Measurements from ENCODE around the gene TLR5.

TLR5 gene

DNA sequence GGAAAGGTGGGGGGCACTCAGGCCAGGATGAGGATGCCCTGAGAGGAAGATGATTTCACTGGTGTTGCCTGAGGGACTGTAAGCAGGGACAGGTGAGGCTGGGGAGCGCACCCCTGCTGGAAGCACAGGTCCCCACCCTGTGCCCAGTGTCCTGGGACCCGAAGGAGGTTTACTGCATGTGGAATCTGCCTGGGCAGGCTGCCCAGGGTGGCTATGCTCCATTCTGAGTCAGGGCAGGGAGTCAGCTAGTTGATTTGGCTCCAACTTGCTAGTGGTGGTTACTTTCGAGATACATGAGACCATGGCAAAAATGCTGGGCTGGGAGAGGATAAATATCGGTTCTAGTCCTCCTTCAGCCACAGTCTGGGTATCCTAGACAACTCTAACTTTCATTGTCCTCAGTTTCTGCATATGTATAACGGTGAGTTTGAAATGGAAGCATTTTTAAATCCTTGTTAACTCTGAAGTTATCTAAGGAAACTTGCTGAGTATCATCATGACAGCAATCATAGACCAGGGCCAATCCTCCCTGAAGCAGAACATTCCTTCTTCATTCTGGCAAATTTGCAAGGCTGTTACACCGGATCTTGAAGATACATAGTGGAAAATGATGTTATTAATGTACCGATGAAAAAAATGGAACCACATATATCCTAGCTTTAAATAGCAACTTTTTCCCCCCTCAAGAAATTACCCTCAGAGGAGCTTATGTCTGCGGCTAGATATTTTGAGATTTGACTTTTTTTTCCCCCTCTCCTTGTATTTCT, 7.7 kb downstream of the TLR5 start:
- no peak overlapping the region for H3K27ac Mint-ChIP-seq
- peaks cover 61% of the 10 kb centered on the region for H3K27me3 Mint-ChIP-seq
- no peaks in the 10 kb centered on the region for H3K9me3 Mint-ChIP-seq
- no peaks in the 10 kb centered on the region for H3K36me3 Mint-ChIP-seq
- ATAC-seq = no peak
- H3K4me1 Mint-ChIP-seq = peaks cover 9% of the 10 kb centered on the region
- H3K4me3 Mint-ChIP-seq = no peak overlapping the region

DNA sequence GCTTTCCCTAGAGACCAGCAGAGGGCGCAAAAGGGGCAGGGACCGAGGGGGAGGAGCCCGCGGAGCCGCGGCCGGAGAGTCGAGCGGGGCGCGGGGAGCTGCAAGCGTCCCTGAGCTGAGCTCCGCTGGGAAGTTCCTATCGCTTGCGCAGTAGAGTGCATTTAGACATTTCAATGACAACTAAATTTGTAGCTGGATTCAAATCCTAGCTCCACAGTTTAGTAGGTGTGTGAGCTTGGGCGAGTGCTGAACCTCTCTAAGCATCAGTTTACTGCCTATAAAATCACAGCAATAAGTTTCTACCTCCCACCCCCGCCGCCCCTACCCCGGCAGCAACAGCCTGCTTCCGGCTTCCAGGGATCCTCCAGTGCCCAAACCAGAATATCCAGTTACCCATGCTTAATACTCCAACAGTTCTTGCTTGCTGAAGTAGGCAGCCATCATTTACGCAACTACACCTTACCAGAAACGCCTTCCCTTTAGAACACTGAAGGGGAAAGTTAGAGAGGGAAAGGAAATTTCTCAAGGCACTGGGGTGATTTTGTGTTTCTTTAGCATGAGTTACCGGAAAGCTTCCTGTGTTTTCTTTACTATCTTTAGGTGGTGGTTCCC, 9.1 kb downstream of the TLR5 start:
- no peaks in the 10 kb centered on the region for H3K9me3 Mint-ChIP-seq
- H3K27me3 Mint-ChIP-seq = peaks cover 70% of the 10 kb centered on the region
- peaks cover 15% of the 10 kb centered on the region for H3K4me1 Mint-ChIP-seq
- H3K36me3 Mint-ChIP-seq = no peaks in the 10 kb centered on the region
- H3K4me3 Mint-ChIP-seq = peak overlapping the region; percentile 29
- H3K27ac Mint-ChIP-seq = no peak overlapping the region
- peak; percentile 85 for ATAC-seq

DNA sequence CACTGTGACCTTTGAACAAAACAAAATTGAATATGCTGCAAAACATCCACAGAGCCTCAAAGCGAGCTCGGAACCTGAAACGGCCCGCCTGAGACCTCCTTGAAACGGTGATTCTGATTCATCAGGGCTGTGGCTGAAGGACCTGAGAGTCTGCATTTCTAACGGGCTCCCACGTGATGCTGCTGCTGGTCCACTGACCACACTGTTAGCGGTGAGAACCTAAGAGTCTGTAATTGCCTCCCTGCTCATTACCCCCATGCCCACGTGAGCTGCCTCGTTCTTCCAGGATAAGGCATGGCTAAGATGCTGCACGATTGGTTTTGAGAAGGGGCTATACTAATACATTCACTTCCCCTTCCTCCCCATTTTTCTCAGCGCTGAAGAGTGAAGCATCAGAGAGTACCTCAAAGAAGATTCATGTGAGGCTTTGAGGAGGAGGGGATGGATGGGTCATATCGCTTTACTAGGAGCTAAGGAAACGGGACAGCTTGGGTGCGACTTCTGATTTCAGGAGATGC, 9.7 kb downstream of the TLR5 start:
- H3K4me3 Mint-ChIP-seq = peak overlapping the region; percentile 29
- H3K36me3 Mint-ChIP-seq = no peaks in the 10 kb centered on the region
- H3K4me1 Mint-ChIP-seq = peaks cover 16% of the 10 kb centered on the region
- H3K9me3 Mint-ChIP-seq = no peaks in the 10 kb centered on the region
- peak; percentile 6 for ATAC-seq
- no peak overlapping the region for H3K27ac Mint-ChIP-seq
- H3K27me3 Mint-ChIP-seq = peaks cover 70% of the 10 kb centered on the region

DNA sequence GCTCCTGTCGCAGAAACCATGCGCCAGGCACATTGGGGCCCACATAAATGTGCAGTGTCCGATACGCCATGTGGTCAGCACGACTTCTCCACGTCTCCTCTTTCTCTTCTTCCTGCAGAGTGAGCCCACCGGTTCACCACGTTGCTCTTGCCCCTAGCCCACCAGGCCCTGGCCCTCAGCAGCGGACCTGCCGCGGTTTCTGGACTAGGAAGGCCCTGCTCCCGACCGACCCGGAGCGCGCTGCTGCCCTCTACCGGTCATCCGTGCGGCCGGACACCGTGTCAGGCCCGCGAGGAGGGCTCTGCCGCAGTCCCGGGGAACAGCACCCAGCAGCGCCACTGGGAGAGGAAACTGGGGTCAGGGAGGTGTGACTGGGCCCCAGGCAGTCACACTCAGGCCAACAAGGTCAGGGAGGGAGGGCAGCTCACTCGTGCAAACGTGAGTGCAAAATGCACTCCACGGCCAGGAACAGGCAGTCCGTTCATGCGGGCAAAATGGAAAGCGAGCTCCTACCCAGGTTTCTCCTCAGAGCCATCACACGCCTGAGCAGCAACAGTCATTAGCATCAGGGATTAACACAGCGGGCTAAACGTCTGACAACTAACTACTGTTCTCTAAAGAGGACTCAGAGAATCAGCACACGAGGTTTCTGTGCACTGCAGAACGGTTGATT, 13.7 kb downstream of the TLR5 start:
- peaks cover 49% of the 10 kb centered on the region for H3K27me3 Mint-ChIP-seq
- no peak overlapping the region for H3K27ac Mint-ChIP-seq
- peak overlapping the region; percentile 69 for H3K4me3 Mint-ChIP-seq
- H3K4me1 Mint-ChIP-seq = peaks cover 16% of the 10 kb centered on the region
- no peaks in the 10 kb centered on the region for H3K36me3 Mint-ChIP-seq
- peak; percentile 72 for ATAC-seq
- H3K9me3 Mint-ChIP-seq = no peaks in the 10 kb centered on the region

DNA sequence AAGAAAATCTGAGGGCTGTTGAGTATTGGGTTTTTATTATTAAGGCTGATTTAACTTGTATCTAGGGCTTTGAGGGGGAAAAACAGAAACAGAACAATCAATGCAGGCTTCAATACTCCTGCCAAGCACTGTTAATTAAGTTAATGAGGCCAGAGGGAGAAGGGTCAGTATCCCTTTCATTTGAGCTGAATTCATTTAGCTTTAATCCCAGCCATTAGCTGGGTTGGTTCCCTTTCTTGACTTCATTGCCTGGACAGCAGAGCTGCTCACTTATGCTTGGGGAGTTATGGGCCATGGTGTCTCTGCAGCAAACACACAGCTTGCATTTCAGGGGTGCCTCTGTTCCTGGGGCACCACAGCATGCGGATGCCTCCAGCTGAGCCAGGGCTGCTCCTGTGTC, 16.3 kb downstream of the TLR5 start:
- H3K4me3 Mint-ChIP-seq = no peak overlapping the region
- no peak overlapping the region for H3K27ac Mint-ChIP-seq
- peaks cover 44% of the 10 kb centered on the region for H3K27me3 Mint-ChIP-seq
- ATAC-seq = no peak
- H3K4me1 Mint-ChIP-seq = peaks cover 16% of the 10 kb centered on the region
- no peaks in the 10 kb centered on the region for H3K9me3 Mint-ChIP-seq
- no peaks in the 10 kb centered on the region for H3K36me3 Mint-ChIP-seq

DNA sequence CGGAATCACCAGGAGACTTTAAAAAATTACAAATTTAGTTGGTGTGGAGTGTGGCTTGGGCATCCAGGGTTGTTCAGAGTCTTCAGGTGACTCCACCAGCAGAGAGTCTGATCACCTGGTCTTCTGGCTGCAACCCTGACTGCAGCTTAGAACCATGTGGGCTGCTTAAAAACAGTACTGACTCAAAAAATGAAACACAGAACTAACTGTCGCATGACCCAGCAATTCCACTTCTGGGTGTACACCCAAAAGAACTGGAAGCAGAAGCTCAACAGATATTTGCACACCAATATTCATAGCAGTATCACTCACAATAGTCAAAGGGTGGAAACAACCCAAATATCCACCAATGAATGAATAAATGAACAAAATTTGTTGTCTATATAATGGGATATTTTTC, 17.3 kb downstream of the TLR5 start:
- no peak overlapping the region for H3K27ac Mint-ChIP-seq
- ATAC-seq = no peak
- H3K36me3 Mint-ChIP-seq = no peaks in the 10 kb centered on the region

DNA sequence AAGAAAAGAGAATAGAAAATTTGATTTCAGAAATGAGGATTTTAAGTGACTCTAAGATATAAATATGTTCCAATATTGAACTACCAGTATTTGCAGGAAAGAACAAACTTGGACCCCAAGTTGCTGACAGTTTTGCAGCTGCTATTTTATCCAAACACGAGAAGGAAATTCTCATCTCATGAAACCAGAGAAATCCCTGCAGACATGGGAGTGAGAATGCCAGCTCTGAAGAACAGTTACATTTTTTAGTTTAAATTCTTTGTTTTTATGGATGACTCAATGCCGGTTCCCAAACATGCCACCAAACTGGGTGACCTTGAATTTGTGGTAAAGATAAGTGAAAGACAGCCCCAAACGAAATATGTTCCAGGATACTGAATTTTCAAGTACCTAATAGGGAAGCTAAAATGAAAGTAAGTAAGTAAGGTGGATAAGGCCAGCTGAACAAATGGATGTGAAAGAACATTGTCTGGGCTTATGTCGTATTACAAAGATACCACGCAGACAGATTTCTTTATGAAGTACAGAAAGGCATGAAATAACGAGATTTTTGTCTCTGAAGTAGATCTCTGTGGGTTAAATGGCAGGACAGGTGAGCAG, 19.9 kb downstream of the TLR5 start:
- H3K4me1 Mint-ChIP-seq = peaks cover 9% of the 10 kb centered on the region
- no peaks in the 10 kb centered on the region for H3K36me3 Mint-ChIP-seq
- ATAC-seq = no peak
- H3K4me3 Mint-ChIP-seq = peak overlapping the region; percentile 44
- no peaks in the 10 kb centered on the region for H3K9me3 Mint-ChIP-seq
- peak overlapping the region; percentile 18 for H3K27ac Mint-ChIP-seq
- peaks cover 17% of the 10 kb centered on the region for H3K27me3 Mint-ChIP-seq

More for the DNA sequence above, 17.3 kb downstream of the TLR5 start:
- Mint-ChIP-seq H3K4me1 (peaks cover 16% of the 10 kb centered on the region), H3K4me3 (no peak overlapping the region), H3K9me3 (no peaks in the 10 kb centered on the region), H3K27me3 (peaks cover 34% of the 10 kb centered on the region)

DNA sequence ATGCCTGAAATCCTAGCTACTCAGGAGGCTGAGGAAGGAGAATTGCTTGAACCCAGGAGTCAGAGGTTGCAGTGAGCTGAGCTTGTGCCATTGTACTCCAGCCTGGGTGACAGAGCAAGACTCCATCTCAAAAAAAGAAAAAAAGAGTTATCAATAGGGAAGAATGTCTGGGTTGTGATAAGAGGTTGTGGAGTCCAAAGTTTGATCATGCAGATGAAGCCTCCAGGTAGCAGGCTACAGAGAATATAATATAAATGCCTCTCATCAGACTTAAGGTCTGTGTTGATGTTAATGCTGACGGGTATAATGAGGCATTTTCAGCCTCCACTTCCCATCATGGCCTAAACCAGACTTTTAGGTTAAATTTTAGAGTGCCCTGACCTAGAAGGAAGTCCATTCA, 24.6 kb downstream of the TLR5 start:
- H3K36me3 Mint-ChIP-seq = no peaks in the 10 kb centered on the region
- no peak for ATAC-seq
- peaks cover 23% of the 10 kb centered on the region for H3K27me3 Mint-ChIP-seq
- peaks cover 4% of the 10 kb centered on the region for H3K4me1 Mint-ChIP-seq
- H3K4me3 Mint-ChIP-seq = no peak overlapping the region
- no peaks in the 10 kb centered on the region for H3K9me3 Mint-ChIP-seq
- H3K27ac Mint-ChIP-seq = no peak overlapping the region

DNA sequence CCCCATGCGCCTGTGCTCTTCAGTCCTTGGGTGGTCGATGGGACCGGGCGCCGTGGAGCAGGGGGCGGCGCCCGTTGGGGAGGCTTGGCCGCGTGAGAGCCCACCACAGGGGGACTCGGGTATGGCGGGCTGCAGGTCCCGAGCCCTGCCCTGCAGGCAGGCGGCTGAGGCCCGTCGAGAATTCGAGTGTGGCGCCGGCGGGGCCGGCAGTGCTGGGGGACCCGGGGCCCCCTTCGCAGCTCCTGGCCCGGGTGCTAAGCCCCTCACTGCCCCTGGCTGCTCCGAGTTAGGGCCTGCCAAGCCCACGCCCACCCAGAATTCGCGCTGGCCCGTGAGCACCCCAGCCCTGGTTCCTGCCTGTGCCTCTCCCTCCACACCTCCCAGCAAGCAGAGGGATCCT, 26.1 kb downstream of the TLR5 start:
- Mint-ChIP-seq H3K27me3 (peaks cover 19% of the 10 kb centered on the region), H3K27ac (no peak overlapping the region), H3K9me3 (no peaks in the 10 kb centered on the region), H3K36me3 (no peaks in the 10 kb centered on the region), H3K4me1 (no peaks in the 10 kb centered on the region), H3K4me3 (no peak overlapping the region)
- ATAC-seq = no peak

DNA sequence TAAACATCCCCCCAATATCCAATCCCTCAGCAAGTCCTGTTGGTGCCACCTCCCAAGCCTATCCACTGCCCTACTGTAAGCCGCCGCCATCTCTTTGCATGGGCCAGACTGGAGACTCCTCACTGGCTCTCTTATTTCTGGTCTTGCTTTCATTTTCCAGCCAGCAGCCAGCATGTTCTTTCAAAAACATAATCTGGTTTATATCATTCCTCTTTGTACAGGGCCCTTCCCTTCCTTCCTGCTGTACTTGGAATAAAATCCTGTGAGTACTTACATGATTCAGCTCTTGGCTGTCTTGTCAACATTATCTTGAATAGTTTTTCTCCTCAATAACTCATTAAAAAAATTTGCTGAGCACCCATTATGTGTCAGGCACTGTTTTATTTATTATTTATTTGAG, 28.2 kb downstream of the TLR5 start:
- ATAC-seq = no peak
- Mint-ChIP-seq H3K36me3 (no peaks in the 10 kb centered on the region), H3K9me3 (no peaks in the 10 kb centered on the region), H3K27ac (no peak overlapping the region), H3K4me1 (no peaks in the 10 kb centered on the region), H3K4me3 (no peak overlapping the region), H3K27me3 (peaks cover 19% of the 10 kb centered on the region)

DNA sequence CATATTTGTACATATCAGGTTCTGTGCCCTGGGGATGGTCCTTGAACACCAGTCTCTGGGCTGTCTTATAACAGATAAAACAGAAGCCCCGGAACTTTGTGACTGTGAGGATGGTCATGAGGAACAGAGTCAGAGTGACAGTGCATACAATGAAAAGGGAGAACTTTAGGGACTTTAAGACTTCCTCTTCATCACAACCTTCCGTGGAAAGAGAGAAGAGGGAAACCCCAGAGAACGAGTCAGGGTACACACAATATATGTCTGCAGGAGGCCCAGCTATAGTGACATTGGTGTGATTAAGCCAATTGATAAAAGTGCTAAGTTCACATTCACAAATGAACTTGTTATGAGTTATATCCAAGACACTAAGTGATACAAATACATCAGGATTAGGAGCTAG, 32.1 kb downstream of the TLR5 start:
- Mint-ChIP-seq H3K9me3 (no peaks in the 10 kb centered on the region), H3K27me3 (peaks cover 13% of the 10 kb centered on the region), H3K27ac (no peak overlapping the region), H3K36me3 (no peaks in the 10 kb centered on the region), H3K4me3 (no peak overlapping the region), H3K4me1 (no peaks in the 10 kb centered on the region)
- no peak for ATAC-seq

DNA sequence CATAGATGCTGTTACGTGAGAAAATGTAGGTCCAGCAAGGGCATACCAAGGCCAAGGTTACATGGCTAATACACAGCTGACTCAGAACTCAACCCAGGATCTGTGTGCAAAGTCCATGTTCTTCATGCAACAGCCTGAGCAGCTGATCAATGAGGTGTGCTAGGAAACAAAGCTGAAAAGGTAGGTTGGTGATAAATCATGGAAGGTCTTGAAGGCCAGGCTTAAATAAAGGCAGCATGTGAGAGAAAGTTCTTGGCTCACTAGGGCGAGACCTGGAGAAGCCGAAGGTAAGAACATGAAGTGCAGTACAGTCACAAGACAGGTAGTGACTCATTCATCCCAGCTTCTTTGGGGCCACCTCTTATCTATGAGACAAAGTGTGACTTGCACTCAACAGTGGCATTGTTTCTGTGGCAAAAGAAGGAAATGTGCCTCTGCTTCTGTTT, 33.4 kb downstream of the TLR5 start:
- Mint-ChIP-seq H3K4me1 (no peaks in the 10 kb centered on the region), H3K4me3 (no peak overlapping the region), H3K27me3 (peaks cover 13% of the 10 kb centered on the region), H3K9me3 (no peaks in the 10 kb centered on the region), H3K36me3 (no peaks in the 10 kb centered on the region), H3K27ac (no peak overlapping the region)
- no peak for ATAC-seq

DNA sequence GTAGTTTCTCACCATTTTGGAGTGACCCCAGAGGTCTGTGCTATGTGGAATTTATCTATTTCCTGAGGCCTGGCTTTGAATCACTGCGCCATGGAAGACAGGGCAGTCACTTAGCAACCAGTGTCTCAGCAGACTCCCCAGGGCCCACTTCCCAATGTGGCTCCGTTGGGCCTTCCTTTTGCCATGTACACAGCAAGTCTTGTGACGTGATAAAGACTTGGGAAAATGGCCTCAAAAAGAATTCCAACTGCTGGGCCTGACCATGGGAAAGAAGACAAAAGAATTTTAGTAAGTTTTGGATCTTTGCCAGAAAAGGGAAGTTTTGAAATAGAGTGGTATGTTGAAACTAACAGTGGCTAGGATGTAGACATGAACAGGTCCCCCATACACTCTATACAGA, 36.2 kb downstream of the TLR5 start:
- Mint-ChIP-seq H3K36me3 (no peaks in the 10 kb centered on the region), H3K27me3 (peaks cover 26% of the 10 kb centered on the region), H3K27ac (no peak overlapping the region), H3K9me3 (no peaks in the 10 kb centered on the region), H3K4me3 (no peak overlapping the region), H3K4me1 (no peaks in the 10 kb centered on the region)
- ATAC-seq = no peak

DNA sequence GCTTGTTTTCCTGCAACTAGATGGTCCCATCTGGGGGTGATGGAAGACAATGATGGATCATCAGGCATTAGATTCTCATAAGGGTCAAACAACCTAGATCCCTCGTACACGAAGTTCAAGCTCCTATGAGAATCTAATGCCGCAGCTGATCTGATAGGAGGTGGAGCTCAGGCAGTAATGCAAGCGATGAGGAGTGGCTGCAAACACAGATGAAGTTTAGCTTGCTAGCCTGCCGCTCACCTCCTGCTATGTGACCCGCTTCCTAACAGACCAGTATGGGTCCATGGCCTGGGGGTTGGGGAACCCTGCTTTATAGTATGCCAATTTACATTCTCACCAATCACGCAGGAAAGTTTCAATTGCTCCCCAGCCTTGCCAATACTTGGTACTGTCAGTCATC, 37.5 kb downstream of the TLR5 start:
- no peak for ATAC-seq
- Mint-ChIP-seq H3K4me1 (no peaks in the 10 kb centered on the region), H3K27ac (no peak overlapping the region), H3K36me3 (no peaks in the 10 kb centered on the region), H3K9me3 (peaks cover 5% of the 10 kb centered on the region), H3K4me3 (no peak overlapping the region), H3K27me3 (peaks cover 39% of the 10 kb centered on the region)

DNA sequence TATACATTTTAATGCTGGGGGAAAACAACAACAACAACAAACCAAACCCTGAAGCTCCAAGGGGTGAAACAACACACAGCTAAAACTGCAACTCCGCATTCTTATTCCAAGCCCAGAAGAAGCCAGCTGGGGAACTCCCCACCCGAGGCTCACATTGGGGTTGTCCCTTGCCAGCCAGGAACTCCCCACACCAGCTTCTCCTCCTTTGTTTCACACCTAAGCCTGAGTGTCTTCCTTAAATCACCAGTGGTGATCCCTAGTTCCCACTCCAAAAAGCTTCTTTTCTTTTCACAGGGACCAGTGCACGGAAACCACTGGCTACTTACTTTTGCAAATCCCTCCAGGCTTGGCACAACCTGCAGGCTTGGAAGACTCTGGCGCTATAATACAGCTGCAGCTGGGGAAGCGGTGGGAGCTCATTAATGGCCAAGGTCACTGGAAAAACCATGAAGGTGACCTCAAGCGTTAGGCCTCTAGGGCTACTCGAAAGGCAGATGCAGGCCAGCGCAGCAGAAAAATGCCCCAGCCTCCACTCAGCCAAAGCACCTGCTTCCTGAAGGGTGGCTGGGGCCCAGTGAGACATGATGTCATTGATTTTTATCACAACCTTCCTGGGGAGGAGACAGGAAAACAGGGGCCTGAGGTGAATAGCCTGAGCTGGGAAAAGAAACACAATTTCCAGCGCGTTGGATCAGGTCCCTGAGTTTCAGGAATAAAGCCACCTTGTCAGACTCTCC, 40.1 kb downstream of the TLR5 start:
- peaks cover 28% of the 10 kb centered on the region for H3K27me3 Mint-ChIP-seq
- peaks cover 13% of the 10 kb centered on the region for H3K9me3 Mint-ChIP-seq
- no peak overlapping the region for H3K27ac Mint-ChIP-seq
- no peaks in the 10 kb centered on the region for H3K36me3 Mint-ChIP-seq
- ATAC-seq = no peak
- no peaks in the 10 kb centered on the region for H3K4me1 Mint-ChIP-seq
- H3K4me3 Mint-ChIP-seq = no peak overlapping the region
